ENCODE results near the gene OR51E1. TPM values are rescaled to one million over a fixed set of nuclear protein-coding genes. Genes with fewer than 3 reads are reported as not detected.

The OR51E1 gene
- total and polyA plus RNA-seq, 8 donors = 0.06 to 0.50 (median 0.33) TPM; not detected in 2

- Histone ChIP-seq H3K4me3 (no peak overlapping the region), H3K27me3 (peaks cover 0 to 8% of the 10 kb centered on the region in 2 donors), H3K36me3 (no peaks in the 10 kb centered on the region), H3K4me1 (no peaks in the 10 kb centered on the region), H3K27ac (no peak overlapping the region), H3K9me3 (no peaks in the 10 kb centered on the region)
- ATAC-seq (no peak), DNase-seq (no peak)
- intact Hi-C loops (cut with DNase I) = no loop called here
- no peak for TF ChIP-seq CTCF (IDR thresholded peaks at IDR 0.05)
Measured at GRCh38 chr11:4662876-4663275, 19.1 kb downstream of the OR51E1 start.

- no peak overlapping the region for H3K27ac ChIP-seq
- intact Hi-C loops (cut with DNase I) = no loop called here
- no peak overlapping the region for H3K4me3 ChIP-seq
- no peak for DNase-seq
- peaks cover 0 to 8% of the 10 kb centered on the region in 2 donors for H3K27me3 ChIP-seq
- H3K36me3 ChIP-seq = no peaks in the 10 kb centered on the region
- no peaks in the 10 kb centered on the region for H3K9me3 ChIP-seq
- H3K4me1 ChIP-seq = no peaks in the 10 kb centered on the region
- no peak for ATAC-seq
- TF ChIP-seq CTCF (IDR thresholded peaks at IDR 0.05) = no peak
Measured at GRCh38 chr11:4664183-4664582, 20.4 kb downstream of the OR51E1 start.

GRCh38 chr11:4664786-4665185, 21.0 kb downstream of the OR51E1 start:
- ATAC-seq (no peak), DNase-seq (no peak)
- no peak overlapping the region for H3K4me3 ChIP-seq
- H3K27me3 ChIP-seq = peaks cover 0 to 8% of the 10 kb centered on the region in 2 donors
- H3K36me3 ChIP-seq = no peaks in the 10 kb centered on the region
- intact Hi-C loops (cut with DNase I) = no loop called here
- TF ChIP-seq CTCF (IDR thresholded peaks at IDR 0.05) = no peak
- H3K9me3 ChIP-seq = no peaks in the 10 kb centered on the region
- no peaks in the 10 kb centered on the region for H3K4me1 ChIP-seq
- H3K27ac ChIP-seq = no peak overlapping the region

- ATAC-seq = no peak
- intact Hi-C loops (cut with DNase I) = no loop called here
- H3K4me3 ChIP-seq = no peak overlapping the region
Measured at GRCh38 chr11:4665424-4665823, 21.6 kb downstream of the OR51E1 start.

GRCh38 chr11:4671741-4672140, 28.0 kb downstream of the OR51E1 start:
- no peak for TF ChIP-seq CTCF (IDR thresholded peaks at IDR 0.05)
- intact Hi-C loops (cut with DNase I) = no loop called here
- Histone ChIP-seq H3K27me3 (no peaks in the 10 kb centered on the region), H3K27ac (no peak overlapping the region), H3K4me1 (no peaks in the 10 kb centered on the region), H3K4me3 (no peak overlapping the region), H3K9me3 (no peaks in the 10 kb centered on the region), H3K36me3 (no peaks in the 10 kb centered on the region)
- ATAC-seq (no peak), DNase-seq (no peak)

More at GRCh38 chr11:4665424-4665823, 21.6 kb downstream of the OR51E1 start:
- Histone ChIP-seq H3K36me3 (no peaks in the 10 kb centered on the region), H3K27ac (no peak overlapping the region), H3K4me1 (no peaks in the 10 kb centered on the region), H3K9me3 (no peaks in the 10 kb centered on the region), H3K27me3 (peaks cover 0 to 8% of the 10 kb centered on the region in 2 donors)
- no peak for TF ChIP-seq CTCF (IDR thresholded peaks at IDR 0.05)
- no peak for DNase-seq
